ENCODE data around the gene TSPAN18.

DNA sequence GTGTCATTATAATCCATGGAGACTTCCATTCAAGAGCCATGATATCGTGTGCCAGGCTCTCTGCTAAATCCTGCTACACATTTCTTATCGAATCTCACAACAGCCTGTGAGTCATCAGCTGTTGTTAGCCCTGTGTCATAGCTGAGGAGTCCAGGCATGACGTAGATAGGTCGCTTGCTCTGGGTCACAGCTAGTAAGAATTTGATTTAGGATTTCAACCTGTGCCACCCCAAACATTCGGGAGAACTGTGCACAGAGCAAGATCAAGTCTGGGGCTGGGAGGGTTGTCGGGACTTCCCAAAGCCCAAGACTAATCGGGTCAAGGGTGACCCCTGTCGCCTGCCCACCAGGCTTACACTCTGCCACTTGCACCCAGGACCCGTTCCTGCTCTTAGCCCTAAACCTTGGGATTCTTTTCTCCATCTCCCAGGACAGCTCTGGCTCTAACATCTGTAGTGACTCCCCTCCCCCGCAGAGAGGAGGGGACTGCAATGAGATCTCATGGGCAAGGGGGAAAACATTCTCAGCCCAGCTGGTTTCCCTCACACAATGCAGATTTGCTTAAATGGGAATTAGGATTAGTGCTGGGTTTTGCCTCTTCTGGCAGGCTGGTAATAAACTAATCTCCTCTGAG lies 34.3 kb downstream of the TSPAN18 start:
- TF ChIP-seq, protein P1, sequence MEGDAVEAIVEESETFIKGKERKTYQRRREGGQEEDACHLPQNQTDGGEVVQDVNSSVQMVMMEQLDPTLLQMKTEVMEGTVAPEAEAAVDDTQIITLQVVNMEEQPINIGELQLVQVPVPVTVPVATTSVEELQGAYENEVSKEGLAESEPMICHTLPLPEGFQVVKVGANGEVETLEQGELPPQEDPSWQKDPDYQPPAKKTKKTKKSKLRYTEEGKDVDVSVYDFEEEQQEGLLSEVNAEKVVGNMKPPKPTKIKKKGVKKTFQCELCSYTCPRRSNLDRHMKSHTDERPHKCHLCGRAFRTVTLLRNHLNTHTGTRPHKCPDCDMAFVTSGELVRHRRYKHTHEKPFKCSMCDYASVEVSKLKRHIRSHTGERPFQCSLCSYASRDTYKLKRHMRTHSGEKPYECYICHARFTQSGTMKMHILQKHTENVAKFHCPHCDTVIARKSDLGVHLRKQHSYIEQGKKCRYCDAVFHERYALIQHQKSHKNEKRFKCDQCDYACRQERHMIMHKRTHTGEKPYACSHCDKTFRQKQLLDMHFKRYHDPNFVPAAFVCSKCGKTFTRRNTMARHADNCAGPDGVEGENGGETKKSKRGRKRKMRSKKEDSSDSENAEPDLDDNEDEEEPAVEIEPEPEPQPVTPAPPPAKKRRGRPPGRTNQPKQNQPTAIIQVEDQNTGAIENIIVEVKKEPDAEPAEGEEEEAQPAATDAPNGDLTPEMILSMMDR (IDR thresholded peaks at IDR 0.05; ENCODE audit: low read length): peak; percentile 20; the same call in 1 of the 2 replicates
- TF ChIP-seq EZH2 (IDR thresholded peaks at IDR 0.05; ENCODE audit: borderline replicate concordance, low read length): no peak

Measured in OCI-LY1 (cell line).